ENCODE results near the gene ADAM33. TPM values are rescaled to one million over a fixed set of nuclear protein-coding genes. Genes with fewer than 3 reads are reported as not detected.

Gene ADAM33
- total RNA-seq, 1 donor from 2014 or later: not detected

Other genes starting within 250 kb of the ADAM33 start
- gene ATRN, start 211.0 kb downstream of the ADAM33 start, total RNA-seq: 9.0 and 10.3 TPM in 2 replicates
- gene GFRA4, start 18.6 kb downstream of the ADAM33 start, total RNA-seq: not detected in 2 replicates
- gene SIGLEC1, start 30.6 kb upstream of the ADAM33 start, total RNA-seq: not detected in 2 replicates
- gene HSPA12B, start 50.7 kb upstream of the ADAM33 start, total RNA-seq: not detected in 2 replicates
- 35.7 and 37.3 TPM in 2 replicates for gene ADISSP, start 85.7 kb upstream of the ADAM33 start, total RNA-seq
- gene SPEF1, start 99.4 kb upstream of the ADAM33 start, total RNA-seq: 0.32 TPM in 2 replicates
- 85.2 and 85.5 TPM in 2 replicates for gene CENPB, start 104.7 kb upstream of the ADAM33 start, total RNA-seq
- gene CDC25B, start 114.3 kb upstream of the ADAM33 start, total RNA-seq: 400 and 404 TPM in 2 replicates
- gene AP5S1, start 138.5 kb upstream of the ADAM33 start, total RNA-seq: 15.7 and 18.5 TPM in 2 replicates
- gene MAVS, start 164.8 kb upstream of the ADAM33 start, total RNA-seq: 40.1 and 40.5 TPM in 2 replicates
- 58.5 and 63.1 TPM in 2 replicates for gene PANK2, start 207.4 kb upstream of the ADAM33 start, total RNA-seq

Data from T-helper 2 cell treated with Interferon-gamma antibody and Interleukin-4, amounts not matched to agents 100 ng/mL and 5 ng/mL, for 36 hours (primary cell).